D341Med (cell line): ENCODE data around the gene PDHX.

ENCODE experiments used
- DNase-seq: peaks from one replicate; pipeline ENCODE4 v3.0.0; 2012; ENCODE audit warnings: low spot score

The PDHX gene

GRCh38 chr11:34990916-34991315, 74.5 kb downstream of the PDHX start:
- no peak for DNase-seq

GRCh38 chr11:34994854-34995253, 78.4 kb downstream of the PDHX start:
- DNase-seq: no peak

DNA sequence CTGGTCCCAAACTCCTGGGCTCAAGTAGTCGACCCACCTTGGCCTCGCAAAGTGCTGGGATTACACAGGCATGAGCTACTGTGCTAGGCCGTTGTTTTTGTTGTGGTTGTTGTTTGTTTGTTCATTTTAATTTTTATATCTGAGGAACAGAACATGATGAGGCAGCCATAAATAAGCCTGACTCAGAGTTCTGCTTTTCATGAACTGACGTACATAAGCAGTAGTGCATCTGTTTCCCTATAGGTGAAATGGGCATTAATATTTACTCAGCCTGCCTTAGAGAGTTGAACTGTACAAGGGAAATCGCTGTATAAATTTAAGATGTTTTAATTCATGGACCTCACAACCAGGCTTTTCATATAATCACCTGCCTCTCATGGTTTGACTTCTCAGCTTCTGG, 80.5 kb downstream of the PDHX start:
- no peak for DNase-seq

- DNase-seq: no peak
These were observed 81.6 kb downstream of the PDHX start for GRCh38 chr11:34997952-34998528.

DNA sequence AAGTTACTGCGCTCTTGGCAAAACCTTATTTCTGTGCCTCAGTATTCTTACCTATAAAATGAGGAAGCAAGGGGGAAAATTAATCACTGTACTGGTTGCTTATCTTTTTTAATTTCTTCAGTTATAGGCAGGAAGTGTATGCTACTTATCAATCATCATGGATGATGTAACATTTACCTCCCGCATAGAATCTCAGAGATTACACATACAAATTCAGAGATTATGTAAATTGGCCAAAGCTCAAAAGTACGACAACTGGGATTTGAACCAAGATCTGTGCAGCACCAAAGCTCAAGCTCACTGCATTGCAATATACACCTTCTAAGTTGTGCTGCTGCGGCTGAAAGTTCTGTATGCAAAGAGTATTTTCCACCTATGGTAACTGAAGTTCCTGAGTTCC, 83.0 kb downstream of the PDHX start:
- no peak for DNase-seq

- no peak for DNase-seq
These were observed 86.8 kb downstream of the PDHX start for GRCh38 chr11:35003186-35003585.

GRCh38 chr11:35003658-35004057, 87.2 kb downstream of the PDHX start:
- DNase-seq: no peak

DNA sequence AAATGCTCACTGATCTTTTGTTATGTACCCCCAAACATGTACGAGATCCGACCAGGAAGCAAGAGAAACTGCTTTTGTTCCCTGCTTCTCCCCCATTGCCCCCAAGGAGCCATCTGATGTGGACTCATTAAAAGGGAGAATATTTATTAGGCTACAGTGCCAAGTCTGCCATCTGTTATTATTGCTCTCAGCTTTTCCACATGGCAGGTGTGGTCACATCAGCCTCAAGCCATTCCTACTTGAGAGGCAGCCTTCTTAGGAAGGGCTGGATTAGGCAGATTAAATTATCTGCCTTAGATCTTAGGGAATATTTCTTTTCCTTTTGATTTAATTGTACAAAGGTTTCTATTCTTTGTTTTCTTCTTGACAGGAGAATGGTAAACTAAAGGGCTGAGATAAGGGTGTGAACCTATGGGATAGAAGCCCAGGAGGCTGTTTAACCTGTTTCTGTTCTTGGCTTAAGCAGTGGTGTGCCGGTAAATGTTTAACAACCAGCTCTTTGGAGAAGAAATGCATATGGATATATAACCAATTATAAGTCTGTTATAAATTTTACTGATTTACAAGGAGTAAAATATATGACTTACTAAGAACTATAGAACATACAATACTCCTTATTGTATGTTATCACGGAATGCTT, 88.8 kb downstream of the PDHX start:
- peak; percentile 58 for DNase-seq

DNA sequence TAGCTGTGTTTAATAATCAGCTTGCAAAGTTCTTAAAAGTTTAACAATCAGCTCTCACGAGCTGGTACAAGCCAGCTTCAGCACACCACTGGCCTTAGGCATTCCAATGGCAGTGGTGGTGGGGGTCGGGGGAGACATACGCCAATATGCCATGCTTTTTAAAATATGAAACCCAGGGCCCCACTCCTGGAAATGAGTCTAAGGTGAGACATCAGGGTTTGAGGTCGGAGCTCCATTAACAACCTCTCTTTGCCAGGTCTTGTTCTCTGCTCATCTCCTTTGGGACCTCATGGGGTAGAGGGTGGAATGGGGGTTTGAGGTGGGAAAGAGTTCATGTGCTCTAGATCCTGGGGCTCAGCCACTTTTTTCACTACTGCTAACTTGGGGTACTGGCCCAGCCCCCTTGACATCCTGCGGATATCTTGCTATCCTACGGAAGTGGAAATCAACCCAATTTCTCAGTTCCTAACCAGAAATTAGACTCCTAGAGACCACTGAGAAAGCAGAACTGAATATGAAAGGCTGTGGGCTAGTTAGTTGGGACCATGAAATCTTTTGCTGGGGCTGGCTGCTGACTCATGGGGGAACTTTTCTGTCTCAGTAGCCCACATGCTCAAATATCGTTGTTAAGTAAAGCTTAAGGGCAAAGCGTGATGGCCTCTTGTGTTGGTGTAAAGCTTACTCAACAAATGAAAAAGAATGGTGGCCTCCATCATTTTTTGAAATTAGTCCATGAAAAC, 90.1 kb downstream of the PDHX start:
- DNase-seq: no peak

- no peak for DNase-seq
These were observed 90.9 kb downstream of the PDHX start for GRCh38 chr11:35007277-35007676.

DNA sequence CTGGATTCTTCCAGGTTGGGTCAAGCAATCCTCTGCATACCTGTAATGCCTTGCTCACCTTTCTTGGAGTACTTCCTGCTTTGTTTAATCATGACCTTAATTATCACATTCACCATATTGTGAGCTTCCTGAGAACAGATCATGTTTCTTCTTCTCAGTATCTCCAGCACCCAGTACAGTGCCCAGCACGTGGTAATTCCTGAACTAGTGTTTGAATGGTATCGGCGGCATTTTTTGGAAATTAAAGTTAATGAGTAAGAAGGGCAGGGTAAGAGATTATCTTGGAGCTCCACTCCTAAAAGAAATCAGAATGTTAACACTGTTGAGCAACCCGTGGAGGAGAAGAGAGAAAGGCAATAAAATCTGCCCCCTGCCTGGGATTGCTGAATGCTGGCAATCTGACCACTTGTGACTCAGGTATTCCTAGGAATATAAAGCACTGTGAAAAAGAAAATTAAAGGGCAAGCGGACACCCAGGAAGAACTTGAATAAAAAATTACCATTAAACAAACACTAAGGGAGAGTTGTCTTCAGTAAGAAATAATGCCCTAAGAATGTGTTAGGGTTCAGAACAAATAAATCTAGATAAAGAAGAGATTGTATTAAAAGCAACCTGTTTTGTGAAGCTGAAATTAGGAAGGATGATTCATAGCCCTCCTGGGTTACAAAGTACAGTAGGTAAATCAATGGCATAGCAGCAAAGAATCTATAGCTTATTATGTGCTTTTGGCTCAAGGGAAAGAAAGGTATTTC, 92.9 kb downstream of the PDHX start:
- DNase-seq: no peak

GRCh38 chr11:35009944-35010342, 93.5 kb downstream of the PDHX start:
- DNase-seq: no peak

DNA sequence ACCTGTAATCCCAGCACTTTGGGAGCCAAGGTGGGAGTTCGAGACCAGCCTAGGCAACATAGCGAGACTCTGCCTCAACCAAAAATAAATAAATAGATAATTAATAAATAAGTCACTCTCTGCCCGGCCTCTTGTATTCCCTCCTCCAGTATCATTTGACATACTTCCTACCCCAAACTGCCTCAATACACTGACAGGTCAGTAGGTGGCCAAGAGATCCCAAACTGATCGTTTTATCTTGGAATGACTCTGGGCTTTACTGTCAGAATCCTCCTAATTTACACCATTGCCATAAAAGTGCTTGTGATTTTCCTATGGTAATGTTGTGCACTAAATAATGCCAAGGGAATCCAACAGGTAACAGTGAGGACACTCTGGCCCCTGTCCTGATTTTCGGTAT, 94.2 kb downstream of the PDHX start:
- no peak for DNase-seq

DNA sequence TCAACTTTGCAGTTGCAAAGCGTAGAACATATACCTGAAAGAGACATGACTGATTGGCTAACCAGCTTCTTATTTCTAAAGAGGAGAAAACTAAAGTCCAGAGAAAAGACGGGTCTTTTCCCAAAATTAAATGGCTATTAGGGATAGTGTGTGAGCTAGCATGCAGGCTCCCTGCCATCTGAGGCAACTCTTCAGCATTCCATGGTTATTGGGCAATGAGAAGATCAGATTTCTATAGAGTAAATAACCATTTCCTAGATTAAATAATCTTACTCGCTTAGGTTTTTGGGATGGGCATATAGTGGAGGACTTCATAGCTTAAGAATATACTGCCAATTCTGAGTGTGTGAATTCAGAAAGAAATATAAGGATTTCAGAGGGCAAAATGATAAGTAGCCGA, 95.0 kb downstream of the PDHX start:
- DNase-seq: no peak

DNA sequence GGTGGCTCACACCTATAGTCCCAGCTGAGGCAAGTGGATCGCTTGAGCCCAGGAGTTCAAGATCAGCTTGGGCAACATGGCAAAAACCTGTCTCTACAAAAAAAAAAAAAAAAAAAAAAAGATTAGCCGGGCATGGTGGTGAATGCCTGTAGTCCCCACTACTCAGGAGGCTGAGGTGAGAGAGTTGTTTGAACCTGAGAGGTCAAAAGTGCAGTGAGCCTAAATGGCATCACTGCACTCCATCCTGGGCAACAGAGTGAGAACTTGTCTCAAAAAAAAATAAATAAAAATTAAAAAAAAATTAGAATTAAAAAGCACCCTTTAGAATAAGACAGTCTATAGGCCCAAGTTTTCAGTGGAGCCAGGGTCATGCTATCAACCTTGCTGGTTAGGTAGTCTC, 95.5 kb downstream of the PDHX start:
- DNase-seq: no peak

GRCh38 chr11:35012467-35013191, 96.2 kb downstream of the PDHX start:
- no peak for DNase-seq

GRCh38 chr11:35013514-35014233, 97.3 kb downstream of the PDHX start:
- DNase-seq: no peak

- DNase-seq: no peak
These were observed 97.9 kb downstream of the PDHX start for GRCh38 chr11:35014346-35014745.

DNA sequence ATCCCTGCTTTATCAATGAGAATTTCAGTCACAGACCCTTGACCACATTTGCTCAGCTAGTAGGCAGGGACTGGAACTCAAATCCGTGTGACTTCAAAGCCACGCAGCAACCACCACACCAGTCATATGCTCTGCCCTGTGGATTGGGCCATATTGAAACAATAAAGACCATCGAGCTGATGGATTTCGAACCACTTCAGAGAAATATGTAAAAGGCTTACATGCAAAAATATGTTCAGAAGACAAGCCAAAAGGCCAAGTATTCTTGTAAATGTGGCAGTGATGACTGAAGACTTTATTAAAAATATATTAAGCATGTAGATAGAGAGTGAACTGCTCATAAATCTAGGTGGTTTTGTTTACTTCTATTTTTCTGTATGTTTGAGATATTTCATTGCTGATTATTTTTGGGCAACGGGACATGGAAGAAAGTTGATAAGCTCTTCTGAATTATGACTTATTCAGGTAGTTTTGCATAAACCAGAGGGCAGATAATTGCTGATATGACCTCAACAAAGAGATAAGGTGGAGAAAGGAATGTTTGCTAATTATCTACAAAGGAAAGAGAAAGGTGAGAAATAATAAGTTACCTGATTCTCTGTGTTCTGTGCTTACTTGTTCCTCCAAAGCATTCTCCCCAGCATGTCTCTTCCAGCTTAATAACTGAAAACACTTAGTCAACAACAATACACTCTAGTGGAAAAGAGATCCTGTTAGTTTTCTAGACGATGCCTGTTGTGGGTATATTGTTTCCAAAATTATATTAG, 99.4 kb downstream of the PDHX start:
- no peak for DNase-seq

- no peak for DNase-seq
These were observed 100.5 kb downstream of the PDHX start for GRCh38 chr11:35016916-35017315.
